Astrocyte of the spinal cord (primary cell): ENCODE measurements around the gene NCEH1.
"Not testable (repeated sequence)": the region's sequence is repeated elsewhere in the genome, so short reads cannot be mapped to it uniquely, and the experiment has no call there.

Source experiments
- DNase-seq: peaks from one replicate; pipeline ENCODE4 v3.0.0; 2011; ENCODE audit warnings: low read depth, low spot score
- H3K4me3 ChIP-seq: 2 replicates; pipeline ENCODE4 v1.5.1; 2011; ENCODE audit warnings: low read depth, mild to moderate bottlenecking, low read length, moderate library complexity
- CTCF ChIP-seq: IDR thresholded peaks from 2 replicates; pipeline ENCODE4 v1.5.1; 2012; ENCODE audit warnings: low read depth, mild to moderate bottlenecking, low read length, inconsistent platforms
- in situ Hi-C: cut with HindIII; loops from 2 replicates; pipeline ENCODE4 v1.10.0; 2017; ENCODE audit warnings: low sequenced_read_pairs

The NCEH1 gene

GRCh38 chr3:172707967-172708366 is 2.9 kb downstream of the NCEH1 start:
- no peak overlapping the region for H3K4me3 ChIP-seq
- in situ Hi-C loops, result no loop called here
- DNase-seq, result peak; percentile 56
- TF ChIP-seq CTCF, result no peak

- no peak overlapping the region for H3K4me3 ChIP-seq
- in situ Hi-C loops, result no loop called here
- DNase-seq, result no peak
- TF ChIP-seq CTCF, result no peak
Measured at GRCh38 chr3:172707030-172707429, 3.8 kb downstream of the NCEH1 start.

GRCh38 chr3:172705170-172705569 is 5.7 kb downstream of the NCEH1 start:
- no peak for TF ChIP-seq CTCF
- no peak overlapping the region for H3K4me3 ChIP-seq
- in situ Hi-C loops, result no loop called here
- DNase-seq, result no peak

- H3K4me3 ChIP-seq, result no peak overlapping the region
- in situ Hi-C loops, result no loop called here
- TF ChIP-seq CTCF, result no peak
- no peak for DNase-seq
Measured at GRCh38 chr3:172704001-172704400, 6.9 kb downstream of the NCEH1 start.

- H3K4me3 ChIP-seq, DNase-seq, in situ Hi-C loops: not testable (repeated sequence)
Measured at GRCh38 chr3:172702731-172703130, 8.1 kb downstream of the NCEH1 start.

- no peak overlapping the region for H3K4me3 ChIP-seq
- DNase-seq, result no peak
- TF ChIP-seq CTCF, result no peak
- in situ Hi-C loops, result no loop called here
Measured at GRCh38 chr3:172702256-172702655, 8.6 kb downstream of the NCEH1 start.

GRCh38 chr3:172701751-172702150 is 9.1 kb downstream of the NCEH1 start:
- in situ Hi-C loops, result no loop called here

More at GRCh38 chr3:172701751-172702150, 9.1 kb downstream of the NCEH1 start:
- TF ChIP-seq CTCF, result no peak
- no peak for DNase-seq
- no peak overlapping the region for H3K4me3 ChIP-seq
